GM19023 (cell line): ENCODE data around the gene LHFPL2.
A peak's percentile ranks its signal among the peaks of the same experiment; 100 is the strongest.
"Not testable (repeated sequence)": the region's sequence is repeated elsewhere in the genome, so short reads cannot be mapped to it uniquely, and the experiment has no call there.

Source experiments
- ATAC-seq: cut with Tn5 transposase; IDR thresholded peaks from one replicate; pipeline ENCODE4 v1.9.1; 2021; ENCODE audit warnings: mild to moderate bottlenecking, moderate library complexity; ENCODE audit not compliant: unreplicated experiment

LHFPL2 gene

DNA sequence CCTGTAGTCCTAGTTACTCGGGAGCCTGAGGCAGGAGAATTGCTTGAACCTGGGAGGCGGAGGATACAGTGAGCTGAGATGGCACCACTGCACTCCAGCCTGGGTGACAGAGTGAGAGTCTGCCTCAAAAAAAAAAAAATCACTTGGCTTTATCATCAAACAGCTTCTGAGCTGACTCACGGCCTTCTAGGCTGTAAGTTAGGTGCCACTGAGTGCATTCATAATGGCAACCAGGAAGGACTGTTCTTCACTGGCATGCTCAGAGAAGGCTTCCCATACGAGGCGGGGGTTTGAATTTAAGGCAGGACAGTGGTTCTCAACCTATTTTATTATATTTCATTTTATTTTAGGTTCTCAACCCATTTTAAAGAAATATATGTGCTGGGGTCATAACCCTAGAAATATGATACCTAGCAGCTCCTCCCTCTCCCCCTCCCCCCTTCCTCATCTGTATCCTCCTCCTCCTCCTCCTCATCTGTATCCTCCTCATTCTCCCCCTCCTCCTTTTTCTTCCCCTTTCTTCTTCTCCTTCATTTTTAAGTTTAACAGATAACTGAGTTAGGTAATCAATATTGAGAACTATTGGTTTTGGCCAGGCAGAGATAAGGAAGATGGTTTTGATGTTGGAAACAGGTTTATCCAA, 19.0 kb upstream of the LHFPL2 start:
- ATAC-seq, result no peak

DNA sequence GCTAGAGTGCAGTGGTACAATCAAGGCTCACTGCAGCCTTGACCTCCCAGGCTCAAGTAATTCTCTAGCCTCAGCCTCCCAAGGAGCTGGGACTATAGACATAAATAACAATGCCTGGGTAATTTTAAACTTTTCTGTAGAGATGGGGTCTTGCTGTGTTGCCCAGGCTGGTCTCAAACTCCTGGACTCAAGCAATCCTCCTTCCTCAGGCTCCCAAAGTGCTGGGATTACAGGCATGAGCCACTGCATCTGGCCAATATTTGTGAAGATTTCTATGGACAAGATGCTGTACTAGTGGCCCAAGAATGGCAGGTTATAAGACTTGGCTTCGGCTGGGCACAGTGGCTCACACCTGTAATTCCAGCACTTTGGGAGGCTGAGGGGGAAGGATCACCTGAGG, 18.4 kb upstream of the LHFPL2 start:
- not testable (repeated sequence) for ATAC-seq

DNA sequence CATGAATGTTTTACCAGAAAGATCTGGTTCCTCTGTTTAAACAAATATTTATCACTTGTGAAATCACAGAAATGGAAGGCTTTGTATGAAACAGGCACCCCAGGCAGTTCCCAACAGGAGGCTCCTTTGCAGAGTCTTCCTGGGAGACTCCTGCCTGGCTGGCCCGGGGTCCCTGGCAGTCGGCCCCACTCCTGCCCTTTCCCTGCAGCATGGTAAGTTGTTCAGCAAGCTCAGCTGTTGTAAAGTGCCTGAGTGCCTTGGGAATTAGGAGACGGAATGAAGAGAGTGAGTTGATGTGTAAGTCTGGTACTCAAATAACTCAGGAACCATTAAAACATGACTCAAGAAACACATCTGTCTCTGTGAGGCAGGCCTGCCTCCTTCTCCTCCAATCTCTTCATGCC, 17.5 kb upstream of the LHFPL2 start:
- ATAC-seq, result no peak

- no peak for ATAC-seq
These were observed 17.0 kb upstream of the LHFPL2 start for GRCh38 chr5:78665534-78665933.

DNA sequence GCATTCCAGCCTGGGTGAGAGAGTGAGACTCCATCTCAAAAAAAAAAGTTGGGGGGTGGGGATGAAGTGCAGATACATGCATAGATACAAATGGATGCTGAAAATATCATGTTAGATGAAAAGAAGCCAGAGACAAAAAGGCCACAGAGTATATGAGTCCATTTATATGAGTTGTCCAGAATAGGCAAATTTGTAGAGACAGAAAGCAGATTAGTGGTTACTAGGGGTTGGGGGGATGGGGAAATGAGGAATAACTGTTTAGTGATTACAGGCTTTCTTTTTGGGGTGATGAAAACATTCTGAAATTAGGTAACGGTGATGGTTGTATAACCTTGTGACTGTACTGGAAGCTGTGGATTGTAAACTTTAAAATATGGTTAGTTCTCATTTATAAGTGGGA, 13.8 kb upstream of the LHFPL2 start:
- no peak for ATAC-seq

GRCh38 chr5:78661691-78662090, 13.1 kb upstream of the LHFPL2 start:
- peak; percentile 71 for ATAC-seq

- no peak for ATAC-seq
These were observed 12.5 kb upstream of the LHFPL2 start for GRCh38 chr5:78661044-78661443.

GRCh38 chr5:78660401-78660800, 11.8 kb upstream of the LHFPL2 start:
- ATAC-seq, result no peak

DNA sequence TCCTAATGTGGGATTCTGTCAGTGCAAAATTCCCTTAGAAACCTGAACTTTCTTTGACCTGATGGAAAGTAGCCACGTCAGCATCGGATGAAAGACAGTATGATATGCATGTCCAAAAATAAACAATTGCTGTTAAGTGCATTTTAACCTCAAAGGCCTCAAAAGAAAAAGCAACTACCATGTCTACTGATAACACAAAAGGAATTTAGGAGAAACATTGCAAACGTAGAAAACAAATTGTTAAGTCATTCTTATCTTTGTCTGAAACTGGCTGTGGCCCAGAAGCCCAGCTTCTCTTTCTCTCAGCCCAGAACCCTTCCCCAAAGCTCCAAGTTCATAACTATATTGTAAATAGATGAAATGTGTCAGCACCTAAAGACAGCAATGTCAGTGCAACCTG, 11.1 kb upstream of the LHFPL2 start:
- ATAC-seq, result no peak

- no peak for ATAC-seq
These were observed 10.5 kb upstream of the LHFPL2 start for GRCh38 chr5:78659114-78659513.

DNA sequence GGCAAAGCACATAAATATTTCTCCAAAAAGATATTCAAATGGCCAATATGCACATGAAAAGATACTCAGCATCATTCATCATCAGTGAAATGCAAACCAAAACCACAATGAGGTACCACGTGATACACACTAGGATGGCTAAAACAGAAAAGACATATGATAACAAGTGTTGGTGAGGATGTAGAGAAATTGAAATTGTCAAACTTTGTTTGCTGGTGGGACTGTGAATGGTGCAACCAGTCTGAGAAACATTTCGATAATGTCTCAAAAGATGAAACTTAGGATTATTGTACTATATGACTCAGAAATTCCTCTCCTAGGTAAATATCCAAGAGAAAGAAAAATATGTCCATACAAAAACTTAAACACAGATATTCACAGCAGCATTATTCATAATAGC, 8.6 kb upstream of the LHFPL2 start:
- no peak for ATAC-seq

- no peak for ATAC-seq
These were observed 7.2 kb upstream of the LHFPL2 start for GRCh38 chr5:78655746-78656290.

DNA sequence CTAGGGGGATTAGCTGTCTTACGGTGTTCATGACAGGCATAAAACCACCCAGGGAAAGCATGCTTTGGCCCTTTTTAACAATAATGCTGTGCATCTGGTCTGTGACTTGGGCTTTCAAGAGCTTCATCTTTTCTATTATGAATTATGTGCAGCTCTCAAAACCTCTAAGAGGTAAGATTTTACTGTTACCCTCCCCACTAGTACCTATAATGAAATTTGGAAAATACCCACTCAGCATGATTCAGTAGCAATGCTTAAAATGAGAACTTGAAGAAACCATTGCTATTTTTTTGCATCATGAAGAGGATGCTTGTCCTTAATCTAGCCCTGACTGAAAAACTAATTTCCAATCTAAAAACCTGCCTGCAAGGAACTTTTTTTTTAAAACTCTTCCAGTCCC, 5.8 kb upstream of the LHFPL2 start:
- ATAC-seq, result no peak

- ATAC-seq, result no peak
These were observed 5.3 kb upstream of the LHFPL2 start for GRCh38 chr5:78653681-78654366.

GRCh38 chr5:78653031-78653430, 4.5 kb upstream of the LHFPL2 start:
- ATAC-seq, result no peak

DNA sequence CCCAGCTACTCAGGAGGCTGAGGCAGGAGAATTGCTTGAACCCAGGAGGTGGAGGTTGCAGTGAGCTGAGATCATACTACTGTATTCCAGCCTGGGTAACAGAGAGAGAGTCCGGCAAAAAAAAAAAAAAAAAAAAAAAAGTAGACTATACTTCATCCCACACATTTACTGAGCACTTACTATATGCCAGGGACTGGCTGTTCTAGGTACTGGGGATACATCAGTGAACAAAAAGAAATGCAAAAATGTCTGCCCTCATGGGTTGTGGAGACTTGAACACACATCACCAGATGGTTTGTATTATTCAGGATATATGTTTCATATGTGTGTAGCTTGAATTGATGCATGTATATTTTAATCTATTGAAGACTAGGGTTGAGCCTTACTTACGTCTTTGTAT, 2.9 kb upstream of the LHFPL2 start:
- ATAC-seq, result no peak

- ATAC-seq, result no peak
These were observed 2.0 kb upstream of the LHFPL2 start for GRCh38 chr5:78650531-78650930.

GRCh38 chr5:78649861-78650496, 1.4 kb upstream of the LHFPL2 start:
- no peak for ATAC-seq

DNA sequence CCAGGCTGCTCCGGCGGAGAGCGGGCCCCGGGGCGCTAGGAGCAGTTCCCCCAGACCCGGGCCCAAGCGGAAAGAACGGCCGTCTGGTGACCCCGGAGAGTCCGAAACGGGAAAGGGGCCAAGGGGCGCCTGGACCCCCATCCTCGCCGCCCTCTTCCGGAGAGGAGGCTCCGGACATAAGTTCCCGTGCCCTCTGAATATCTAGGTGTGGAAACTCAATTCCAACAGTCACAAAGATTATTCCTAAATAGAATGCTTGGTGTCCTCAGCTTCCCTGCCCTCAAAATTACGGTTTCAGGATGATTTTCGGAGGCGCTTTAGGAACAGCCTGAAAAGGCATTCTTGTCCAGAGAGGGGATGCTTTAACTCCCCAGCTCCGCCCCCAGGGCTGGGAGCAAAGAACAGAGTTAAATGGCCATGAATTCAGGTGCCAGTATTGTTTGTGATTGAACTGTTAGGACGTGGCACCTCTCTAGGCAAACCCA, 681 bp upstream of the LHFPL2 start:
- ATAC-seq, result no peak

DNA sequence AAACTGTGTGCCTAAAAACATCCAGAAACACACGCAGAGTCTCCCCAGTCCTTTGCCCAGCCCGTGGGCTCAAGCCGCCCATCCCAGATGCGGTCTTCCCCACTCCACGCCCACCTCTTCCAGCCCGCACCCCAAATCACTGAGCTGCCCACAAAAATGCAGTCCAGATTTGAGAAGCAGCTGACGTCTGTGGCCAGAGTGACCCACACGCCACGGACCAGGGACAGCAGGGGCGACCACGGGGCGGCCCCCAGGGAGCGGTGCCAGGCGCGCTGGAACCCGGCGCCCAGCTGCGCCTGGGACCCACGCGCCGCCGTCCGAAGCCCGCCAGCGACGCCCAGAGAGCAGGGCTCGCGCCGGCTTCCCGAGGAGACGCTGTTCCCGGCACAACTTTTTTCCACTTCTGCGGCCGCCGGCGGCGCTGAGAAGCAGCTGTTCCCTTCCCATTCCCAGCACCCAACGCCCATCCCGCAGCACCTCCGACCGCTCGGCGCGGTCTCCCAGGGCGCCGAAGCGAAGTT, 674 bp downstream of the LHFPL2 start:
- peak; percentile 27 for ATAC-seq

- ATAC-seq, result no peak
These were observed 1.2 kb downstream of the LHFPL2 start for GRCh38 chr5:78647351-78647818.
